ENCODE data around the gene VDR.

The VDR gene

DNA sequence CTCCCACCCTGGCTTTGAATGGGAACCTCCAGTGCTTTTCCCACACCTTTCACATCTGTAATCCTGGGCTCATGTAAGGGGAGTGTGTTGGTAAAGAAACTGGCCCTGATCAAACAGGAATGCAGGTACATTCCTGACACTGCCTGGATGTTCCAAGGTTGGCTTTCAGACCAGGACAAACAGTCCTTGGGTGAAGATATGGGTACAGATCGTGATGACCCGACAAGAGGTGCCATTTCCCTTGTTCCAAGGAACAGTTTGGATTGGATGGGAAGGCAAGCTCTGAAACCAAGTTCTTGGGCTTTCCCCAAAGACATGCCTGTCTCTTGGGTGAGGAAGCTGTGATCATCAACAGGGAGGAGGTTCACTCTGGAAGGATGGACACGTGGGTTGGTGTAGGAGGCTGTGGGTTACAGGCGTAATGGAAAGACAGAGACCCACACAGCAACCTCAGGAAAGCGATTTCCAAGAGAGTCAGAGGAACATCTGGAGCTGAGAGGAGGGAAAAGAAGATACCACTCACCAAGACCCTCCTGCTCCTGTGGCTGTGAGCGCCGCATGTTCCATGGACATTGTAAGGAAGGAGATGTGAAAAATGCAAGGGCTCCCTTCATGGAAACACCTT is 26.4 kb downstream of the VDR start:
- no peaks in the 10 kb centered on the region for H3K27me3 Mint-ChIP-seq (ENCODE audit: low read depth)
- H3K9me3 Mint-ChIP-seq = no peaks in the 10 kb centered on the region
- no peak overlapping the region for H3K27ac Mint-ChIP-seq
- peaks cover 69% of the 10 kb centered on the region for H3K36me3 Mint-ChIP-seq (ENCODE audit: low read depth)
- H3K4me3 Mint-ChIP-seq = no peak overlapping the region
- H3K4me1 Mint-ChIP-seq (ENCODE audit: low read depth) = peaks cover 72% of the 10 kb centered on the region

DNA sequence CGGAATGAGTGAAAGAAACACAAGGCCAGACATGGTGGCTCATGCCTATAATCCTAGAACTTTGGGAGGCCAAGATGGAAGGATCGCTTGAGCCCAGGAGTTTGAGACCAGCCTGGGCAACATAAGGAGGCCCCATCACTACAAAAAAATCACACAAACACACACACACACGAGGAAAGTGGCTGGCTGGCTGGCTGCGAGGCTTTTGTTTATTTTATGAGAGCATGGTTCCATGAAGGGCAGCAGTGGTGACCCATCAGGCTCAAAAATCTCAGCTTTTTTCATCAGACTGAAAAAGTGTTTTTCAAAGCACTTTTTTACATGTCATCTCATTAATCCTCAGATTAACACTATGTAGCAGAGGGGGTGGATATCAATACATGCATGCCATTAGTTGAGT is 27.7 kb downstream of the VDR start:
- H3K4me3 Mint-ChIP-seq = no peak overlapping the region
- peak overlapping the region; percentile 21 for H3K27ac Mint-ChIP-seq
- H3K36me3 Mint-ChIP-seq (ENCODE audit: low read depth) = peaks cover 71% of the 10 kb centered on the region
- no peaks in the 10 kb centered on the region for H3K9me3 Mint-ChIP-seq
- H3K27me3 Mint-ChIP-seq (ENCODE audit: low read depth) = no peaks in the 10 kb centered on the region
- peaks cover 71% of the 10 kb centered on the region for H3K4me1 Mint-ChIP-seq (ENCODE audit: low read depth)

DNA sequence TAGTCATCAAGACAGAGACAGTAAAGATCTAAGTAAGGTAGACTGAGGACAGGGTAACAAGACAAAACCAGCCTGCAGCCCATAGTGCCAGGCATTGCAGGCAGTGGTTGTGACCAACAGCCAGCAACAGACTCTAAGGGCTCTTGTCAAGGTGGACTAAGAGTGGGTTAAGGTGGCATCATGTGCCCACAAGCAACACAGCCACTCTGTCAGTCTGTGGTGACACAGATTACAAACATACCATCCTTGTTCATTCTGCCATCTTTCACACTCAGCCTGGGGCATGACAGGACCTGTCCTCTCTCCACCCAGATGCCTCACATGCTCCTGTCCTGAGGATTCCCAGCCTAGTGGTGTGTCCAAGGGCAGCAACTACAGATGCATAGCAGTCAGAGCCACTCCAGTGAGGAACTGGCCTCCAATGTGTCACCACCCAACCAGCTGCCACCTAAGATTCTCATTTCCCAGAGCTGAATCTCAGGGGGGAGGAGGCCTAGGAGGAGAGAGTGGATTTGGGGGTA is 28.3 kb downstream of the VDR start:
- peaks cover 69% of the 10 kb centered on the region for H3K36me3 Mint-ChIP-seq (ENCODE audit: low read depth)
- no peaks in the 10 kb centered on the region for H3K27me3 Mint-ChIP-seq (ENCODE audit: low read depth)
- H3K27ac Mint-ChIP-seq = peak overlapping the region; percentile 21
- peaks cover 71% of the 10 kb centered on the region for H3K4me1 Mint-ChIP-seq (ENCODE audit: low read depth)
- no peaks in the 10 kb centered on the region for H3K9me3 Mint-ChIP-seq
- peak overlapping the region; percentile 8 for H3K4me3 Mint-ChIP-seq

DNA sequence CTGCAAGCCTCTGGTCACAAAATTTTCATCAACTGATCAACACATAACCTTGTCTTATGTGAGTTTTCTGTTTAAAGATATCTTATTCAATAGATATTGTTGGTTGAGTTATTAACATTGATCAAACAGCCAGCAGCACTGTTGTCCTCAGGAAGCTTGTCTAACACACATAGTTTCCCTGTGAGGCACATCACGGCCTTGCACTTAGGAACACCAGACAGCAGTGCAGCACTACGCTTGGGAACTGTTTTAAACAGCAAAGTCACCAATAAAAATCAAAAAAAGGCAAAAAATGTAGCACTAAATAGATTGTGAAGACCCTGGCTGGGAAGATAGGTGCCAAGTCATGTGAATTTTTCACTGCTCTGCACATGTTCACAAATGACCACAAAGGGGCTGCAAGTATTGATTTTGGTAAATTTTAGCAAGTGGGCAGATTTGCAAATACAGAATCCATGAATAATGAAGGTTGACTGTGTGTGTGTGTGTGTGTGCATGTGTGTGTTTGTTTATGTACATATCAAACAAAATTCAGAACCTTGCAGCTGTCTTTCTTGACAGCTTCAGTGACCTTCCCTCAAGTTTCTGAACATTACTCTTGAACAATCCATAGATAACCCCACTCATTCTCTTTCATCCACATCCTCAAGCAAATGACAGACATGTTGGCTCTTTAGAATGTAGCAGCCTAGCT is 28.9 kb downstream of the VDR start:
- peaks cover 69% of the 10 kb centered on the region for H3K36me3 Mint-ChIP-seq (ENCODE audit: low read depth)
- no peak overlapping the region for H3K4me3 Mint-ChIP-seq
- H3K4me1 Mint-ChIP-seq (ENCODE audit: low read depth) = peaks cover 71% of the 10 kb centered on the region
- H3K27ac Mint-ChIP-seq = no peak overlapping the region
- H3K27me3 Mint-ChIP-seq (ENCODE audit: low read depth) = no peaks in the 10 kb centered on the region
- no peaks in the 10 kb centered on the region for H3K9me3 Mint-ChIP-seq

DNA sequence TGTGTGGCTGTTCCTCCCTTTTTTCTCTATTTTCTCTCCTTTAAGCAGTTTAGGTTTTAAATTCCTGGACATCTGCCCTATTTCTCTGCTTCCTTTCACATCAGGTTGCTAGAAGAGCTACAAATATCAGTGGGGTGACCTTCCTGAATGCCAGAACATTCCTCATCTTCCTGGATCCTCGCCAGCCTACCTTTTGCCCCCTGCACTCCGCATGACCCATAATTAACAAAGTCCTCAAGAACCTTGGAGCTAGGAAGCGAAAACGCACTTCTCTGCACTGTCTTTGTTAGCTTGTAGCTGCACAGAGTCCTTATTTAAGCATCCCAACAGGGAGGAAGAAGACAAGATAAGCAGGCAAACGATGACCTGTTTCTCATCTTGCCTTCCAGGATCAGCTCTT is 30.5 kb downstream of the VDR start:
- H3K36me3 Mint-ChIP-seq (ENCODE audit: low read depth) = peaks cover 65% of the 10 kb centered on the region
- peak overlapping the region; percentile 11 for H3K27ac Mint-ChIP-seq
- H3K27me3 Mint-ChIP-seq (ENCODE audit: low read depth) = no peaks in the 10 kb centered on the region
- H3K4me3 Mint-ChIP-seq = no peak overlapping the region
- no peaks in the 10 kb centered on the region for H3K9me3 Mint-ChIP-seq
- peaks cover 72% of the 10 kb centered on the region for H3K4me1 Mint-ChIP-seq (ENCODE audit: low read depth)

DNA sequence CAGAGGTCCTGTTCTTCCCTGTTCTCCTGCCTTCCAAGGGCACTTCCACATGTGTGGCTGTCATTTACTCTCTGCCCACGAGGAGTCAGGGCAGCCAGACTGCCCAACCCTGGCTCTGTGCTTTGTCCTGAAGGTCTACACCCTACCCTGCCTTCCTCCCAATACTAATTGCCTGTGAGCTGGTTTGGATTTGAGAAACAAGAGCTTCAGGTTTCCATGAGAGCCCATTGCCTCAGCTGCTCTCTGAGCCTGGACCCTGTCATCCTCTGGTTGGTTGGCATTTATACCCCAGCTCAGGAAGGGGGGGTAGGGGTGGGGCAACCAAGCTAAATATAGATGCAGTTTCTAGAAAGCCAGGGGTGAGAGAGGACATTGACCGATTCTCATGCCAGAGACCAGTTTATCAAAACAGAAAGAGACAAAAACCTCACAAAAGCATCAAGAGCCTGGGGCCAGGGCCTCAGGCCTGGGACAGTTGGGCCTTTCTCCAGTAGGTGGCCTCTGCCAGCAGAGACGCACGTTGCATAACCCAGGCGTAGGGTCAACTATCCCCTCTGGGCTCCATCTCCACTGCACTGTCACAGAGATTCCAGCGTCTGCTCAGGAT is 34.5 kb downstream of the VDR start:
- no peaks in the 10 kb centered on the region for H3K27me3 Mint-ChIP-seq (ENCODE audit: low read depth)
- H3K4me3 Mint-ChIP-seq = no peak overlapping the region
- H3K36me3 Mint-ChIP-seq (ENCODE audit: low read depth) = peaks cover 56% of the 10 kb centered on the region
- H3K4me1 Mint-ChIP-seq (ENCODE audit: low read depth) = peaks cover 75% of the 10 kb centered on the region
- H3K27ac Mint-ChIP-seq = peak overlapping the region; percentile 82
- no peaks in the 10 kb centered on the region for H3K9me3 Mint-ChIP-seq

DNA sequence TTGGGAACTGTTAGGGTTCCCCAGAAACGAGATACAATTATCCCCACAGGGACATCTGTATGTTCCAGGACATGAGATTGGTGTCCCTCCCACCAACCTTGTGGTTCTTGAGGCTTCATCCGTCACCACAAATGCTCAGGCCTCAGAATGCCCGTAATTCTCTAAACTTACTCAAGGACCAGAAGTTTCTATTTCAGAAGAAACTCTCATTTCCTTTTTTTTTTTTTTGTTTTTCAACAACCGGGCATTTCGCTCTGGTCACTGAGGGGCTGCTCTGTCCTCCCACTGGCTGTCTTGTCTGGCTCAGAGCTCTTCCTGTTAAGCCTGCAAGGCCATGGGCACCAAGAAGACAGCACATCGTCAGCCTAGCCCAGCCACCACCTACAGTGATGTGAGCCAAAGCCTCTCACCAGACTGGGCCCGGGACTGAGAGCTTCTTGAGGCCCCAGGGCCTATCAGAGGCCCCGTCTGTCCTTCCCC is 36.2 kb downstream of the VDR start:
- Mint-ChIP-seq H3K36me3 (ENCODE audit: low read depth) (peaks cover 47% of the 10 kb centered on the region), H3K4me1 (ENCODE audit: low read depth) (peaks cover 70% of the 10 kb centered on the region), H3K27me3 (ENCODE audit: low read depth) (no peaks in the 10 kb centered on the region), H3K4me3 (peak overlapping the region; percentile 53), H3K27ac (peak overlapping the region; percentile 93), H3K9me3 (no peaks in the 10 kb centered on the region)

DNA sequence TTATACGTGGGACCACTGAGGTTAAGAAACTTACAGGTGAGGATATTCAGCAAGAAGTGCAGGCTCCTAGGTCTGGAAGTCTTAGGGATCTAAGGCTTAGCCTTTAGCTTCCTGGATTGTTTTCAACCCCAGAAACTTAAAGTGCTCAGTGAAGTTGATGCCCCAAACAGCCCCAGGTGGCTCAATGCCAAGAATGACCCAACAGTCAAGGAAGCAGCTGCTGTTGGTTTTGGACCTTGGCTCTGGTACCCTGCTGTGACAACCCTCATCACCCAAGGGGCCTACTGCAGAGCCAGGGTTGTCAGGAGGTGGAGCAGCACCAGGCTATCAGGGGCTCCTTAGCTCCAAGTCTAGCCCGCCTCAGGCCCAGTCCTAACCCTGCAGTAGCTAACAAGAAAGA is 36.8 kb downstream of the VDR start:
- Mint-ChIP-seq H3K4me1 (ENCODE audit: low read depth) (peaks cover 73% of the 10 kb centered on the region), H3K9me3 (no peaks in the 10 kb centered on the region), H3K4me3 (peak overlapping the region; percentile 56), H3K27me3 (ENCODE audit: low read depth) (no peaks in the 10 kb centered on the region), H3K27ac (peak overlapping the region; percentile 93), H3K36me3 (ENCODE audit: low read depth) (peaks cover 45% of the 10 kb centered on the region)

DNA sequence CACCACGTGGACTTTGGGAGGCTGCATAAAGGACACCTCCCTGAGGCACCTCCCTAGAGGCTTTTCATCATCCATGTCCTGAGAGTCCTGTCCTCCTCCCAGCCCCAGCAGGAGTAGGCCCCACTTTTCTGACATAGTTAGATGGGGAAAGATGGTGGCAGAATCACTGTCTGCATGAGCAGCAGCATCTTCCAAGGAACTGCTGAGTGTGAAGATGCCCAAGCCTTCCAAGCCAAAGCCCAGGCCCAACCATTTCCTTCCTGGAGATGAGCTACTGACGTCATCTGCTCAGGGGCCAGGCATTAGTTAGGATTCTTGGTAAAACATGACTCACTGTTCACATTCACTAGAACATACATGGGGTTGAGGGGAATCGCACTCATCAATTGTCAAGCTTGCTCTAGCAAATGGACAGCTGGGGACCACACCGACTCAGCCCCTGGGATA is 37.3 kb downstream of the VDR start:
- H3K27me3 Mint-ChIP-seq (ENCODE audit: low read depth) = no peaks in the 10 kb centered on the region
- peak overlapping the region; percentile 93 for H3K27ac Mint-ChIP-seq
- H3K36me3 Mint-ChIP-seq (ENCODE audit: low read depth) = peaks cover 41% of the 10 kb centered on the region
- peak overlapping the region; percentile 56 for H3K4me3 Mint-ChIP-seq
- peaks cover 72% of the 10 kb centered on the region for H3K4me1 Mint-ChIP-seq (ENCODE audit: low read depth)
- H3K9me3 Mint-ChIP-seq = no peaks in the 10 kb centered on the region

DNA sequence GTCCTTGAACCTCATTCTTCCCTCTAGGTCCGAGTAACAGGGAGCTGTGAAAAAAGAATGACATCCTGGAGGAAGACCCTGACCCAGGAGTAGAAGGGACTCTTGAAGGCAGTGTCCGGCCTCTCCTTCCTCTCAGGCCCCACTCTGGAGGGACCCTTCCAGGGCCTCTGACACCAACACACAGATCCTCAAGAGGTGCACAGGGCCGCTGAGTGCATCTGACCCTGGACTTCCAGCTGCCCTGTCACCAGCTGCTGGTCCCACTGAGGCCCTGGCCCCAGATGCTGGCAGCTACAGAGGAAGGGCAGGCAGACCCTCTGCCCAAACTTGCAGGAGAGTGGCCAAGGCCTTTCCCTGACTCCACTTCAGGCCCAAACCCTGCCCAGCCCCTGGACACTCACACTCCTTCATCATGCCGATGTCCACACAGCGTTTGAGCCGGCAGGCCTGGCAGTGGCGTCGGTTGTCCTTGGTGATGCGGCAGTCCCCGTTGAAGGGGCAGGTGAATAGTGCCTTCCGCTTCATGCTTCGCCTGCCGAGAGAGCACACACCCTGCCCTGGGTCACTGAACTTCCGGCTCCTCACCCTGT is 40.1 kb downstream of the VDR start:
- peak overlapping the region; percentile 71 for H3K27ac Mint-ChIP-seq
- peaks cover 48% of the 10 kb centered on the region for H3K36me3 Mint-ChIP-seq (ENCODE audit: low read depth)
- H3K27me3 Mint-ChIP-seq (ENCODE audit: low read depth) = no peaks in the 10 kb centered on the region
- H3K4me1 Mint-ChIP-seq (ENCODE audit: low read depth) = peaks cover 66% of the 10 kb centered on the region
- H3K4me3 Mint-ChIP-seq = no peak overlapping the region
- no peaks in the 10 kb centered on the region for H3K9me3 Mint-ChIP-seq

DNA sequence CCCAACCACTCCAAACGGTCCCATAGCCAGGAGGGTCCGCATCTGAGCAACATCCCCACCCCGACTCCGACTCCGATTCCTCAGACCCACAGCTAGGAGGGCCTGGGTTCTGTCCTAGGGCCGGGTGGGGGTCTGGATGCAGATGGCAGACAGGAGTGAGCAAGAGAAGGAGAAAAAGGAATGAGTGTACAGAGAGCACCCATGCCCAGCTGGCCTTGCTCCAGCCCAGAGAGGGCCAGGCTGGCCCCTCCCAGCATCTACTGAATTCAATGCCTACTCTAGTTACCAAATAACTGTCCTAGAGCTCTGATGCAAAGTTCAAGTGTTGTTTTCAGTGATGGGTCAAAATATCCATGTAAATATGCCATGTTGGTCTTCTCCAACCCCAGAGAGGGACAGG is 40.8 kb downstream of the VDR start:
- Mint-ChIP-seq H3K4me3 (no peak overlapping the region), H3K27ac (peak overlapping the region; percentile 72), H3K36me3 (ENCODE audit: low read depth) (peaks cover 50% of the 10 kb centered on the region), H3K27me3 (ENCODE audit: low read depth) (no peaks in the 10 kb centered on the region), H3K9me3 (no peaks in the 10 kb centered on the region), H3K4me1 (ENCODE audit: low read depth) (peaks cover 70% of the 10 kb centered on the region)

DNA sequence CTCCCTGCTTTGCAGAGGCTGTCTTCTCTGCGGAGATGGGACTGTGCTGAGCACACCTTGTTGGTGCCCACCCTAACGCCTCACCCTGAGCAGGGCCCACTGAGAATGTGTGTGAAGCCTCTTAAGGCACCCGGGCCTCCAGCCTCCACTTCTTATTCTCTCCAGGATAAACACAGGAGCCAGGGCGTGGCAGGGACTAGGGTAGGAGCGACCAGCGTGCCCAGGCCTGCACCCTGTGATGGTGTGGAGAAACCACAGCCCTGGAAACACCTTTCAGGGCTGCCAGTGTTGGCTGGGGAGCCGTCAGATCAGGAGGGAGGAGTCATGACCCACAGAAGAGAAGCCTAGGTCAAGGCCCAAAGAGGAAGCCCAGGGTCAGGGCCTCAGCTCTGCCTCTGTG is 41.3 kb downstream of the VDR start:
- Mint-ChIP-seq H3K4me1 (ENCODE audit: low read depth) (peaks cover 64% of the 10 kb centered on the region), H3K9me3 (no peaks in the 10 kb centered on the region), H3K36me3 (ENCODE audit: low read depth) (peaks cover 45% of the 10 kb centered on the region), H3K27ac (peak overlapping the region; percentile 72), H3K4me3 (no peak overlapping the region), H3K27me3 (ENCODE audit: low read depth) (no peaks in the 10 kb centered on the region)

DNA sequence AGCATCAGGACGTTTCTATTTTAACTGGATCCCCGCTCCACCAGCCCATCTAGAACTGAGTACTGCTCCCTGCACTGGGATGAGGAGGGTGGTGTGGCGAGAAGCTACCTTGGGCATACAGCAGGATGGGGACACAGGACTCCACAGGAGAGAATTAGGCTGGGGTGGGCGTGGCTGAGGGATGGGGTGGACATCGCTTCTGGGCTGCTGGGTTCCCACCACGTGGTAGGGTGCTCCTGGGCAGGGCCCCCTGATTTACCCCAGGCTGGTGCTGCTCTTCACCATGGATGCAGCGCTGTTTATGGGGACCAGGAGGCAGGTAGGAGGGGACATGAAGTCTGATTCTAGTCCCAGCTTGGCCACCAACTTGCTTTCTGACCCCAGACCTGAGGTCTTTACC is 41.9 kb downstream of the VDR start:
- Mint-ChIP-seq H3K4me3 (no peak overlapping the region), H3K27me3 (ENCODE audit: low read depth) (no peaks in the 10 kb centered on the region), H3K9me3 (no peaks in the 10 kb centered on the region), H3K27ac (peak overlapping the region; percentile 36), H3K4me1 (ENCODE audit: low read depth) (peaks cover 60% of the 10 kb centered on the region), H3K36me3 (ENCODE audit: low read depth) (peaks cover 46% of the 10 kb centered on the region)

DNA sequence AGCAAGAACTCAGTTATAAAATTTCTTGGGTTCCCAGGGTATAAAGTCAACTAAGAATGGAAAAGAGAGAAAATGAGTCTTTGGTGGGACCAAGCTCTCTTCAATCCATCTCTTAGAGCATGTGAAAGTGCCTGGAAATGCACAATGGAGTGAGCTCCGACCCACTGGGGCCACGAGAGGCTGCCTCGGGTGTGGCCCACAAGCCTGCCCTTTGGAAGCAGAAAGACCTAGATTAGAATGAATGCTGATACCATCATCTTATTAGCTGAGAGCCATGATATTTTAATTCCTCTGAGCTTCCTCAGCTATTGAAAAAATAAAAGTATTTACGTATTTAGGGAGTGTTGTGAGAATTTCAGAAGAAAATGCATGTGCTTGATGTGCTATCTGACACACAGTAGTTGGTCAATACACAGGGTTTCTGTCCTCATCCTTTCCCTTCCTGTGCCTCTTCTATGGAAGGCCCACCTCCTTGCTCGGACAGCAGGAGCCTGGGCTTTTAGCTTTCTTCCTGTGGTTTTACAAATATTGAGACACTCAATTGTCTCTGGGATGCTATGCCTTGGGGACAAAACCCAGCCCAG is 42.5 kb downstream of the VDR start:
- H3K9me3 Mint-ChIP-seq = no peaks in the 10 kb centered on the region
- H3K27me3 Mint-ChIP-seq (ENCODE audit: low read depth) = no peaks in the 10 kb centered on the region
- peaks cover 56% of the 10 kb centered on the region for H3K4me1 Mint-ChIP-seq (ENCODE audit: low read depth)
- no peak overlapping the region for H3K4me3 Mint-ChIP-seq
- peaks cover 44% of the 10 kb centered on the region for H3K36me3 Mint-ChIP-seq (ENCODE audit: low read depth)
- no peak overlapping the region for H3K27ac Mint-ChIP-seq

All from T-helper 1 cell treated with Interleukin-12 subunit alpha and Interleukin-12 subunit beta and Interleukin-4 antibody, amounts not matched to agents 30 μg/mL and 1 μg/mL, for 36 hours (primary cell).